Measurements from ENCODE around the gene TSPAN14. TPM values are rescaled to one million over a fixed set of nuclear protein-coding genes. Genes with fewer than 3 reads are reported as not detected.

Gene TSPAN14
- total RNA-seq, 2 donors from 2014 or later = 121 to 123 TPM

GRCh38 chr10:80484243-80484642 lies 30.1 kb downstream of the TSPAN14 start:
- H3K27me3 Mint-ChIP-seq (ENCODE audit: insufficient read depth) = no peaks in the 10 kb centered on the region
- H3K4me3 Mint-ChIP-seq = no peak overlapping the region
- DNase-seq = no peak
- H3K36me3 Mint-ChIP-seq (ENCODE audit: low read depth) = peaks cover 21% of the 10 kb centered on the region
- no peaks in the 10 kb centered on the region for H3K9me3 Mint-ChIP-seq
- H3K9ac ChIP-seq (ENCODE audit: extremely low read depth, low read length, poor library complexity, severe bottlenecking) = no peak overlapping the region
- H3K27ac ChIP-seq (ENCODE audit: low read depth, low read length) = no peak overlapping the region
- no peak for TF ChIP-seq CTCF (conservative IDR thresholded peaks at IDR 0.05)
- H3K9me3 ChIP-seq (ENCODE audit: control insufficient read depth, low read length) = no peaks in the 10 kb centered on the region
- 93 to 100% methylated on average over 1 to 6 of the region's 6 CpGs for WGBS, 2 experiments (ENCODE audit: insufficient coverage in 1 of 2, insufficient read length in 1 of 2)
- no peak overlapping the region for H3K4me3 ChIP-seq (ENCODE audit: low read length)
- peaks cover 6% of the 10 kb centered on the region for H3K4me1 ChIP-seq (ENCODE audit: control insufficient read depth, insufficient read depth, low read length)
- H3K36me3 ChIP-seq (ENCODE audit: control insufficient read depth, insufficient read depth, low read length) = peaks cover 16% of the 10 kb centered on the region
- no peak overlapping the region for H3K27ac Mint-ChIP-seq
- peaks cover 40% of the 10 kb centered on the region for H3K4me1 Mint-ChIP-seq
- no peaks in the 10 kb centered on the region for H3K27me3 ChIP-seq (ENCODE audit: control insufficient read depth, insufficient read depth, low read length, poor library complexity, severe bottlenecking)

GRCh38 chr10:80484676-80485075 lies 30.6 kb downstream of the TSPAN14 start:
- Histone ChIP-seq H3K4me1 (ENCODE audit: control insufficient read depth, insufficient read depth, low read length) (peaks cover 6% of the 10 kb centered on the region), H3K27me3 (ENCODE audit: control insufficient read depth, insufficient read depth, low read length, poor library complexity, severe bottlenecking) (no peaks in the 10 kb centered on the region), H3K27ac (ENCODE audit: low read depth, low read length) (no peak overlapping the region), H3K4me3 (ENCODE audit: low read length) (no peak overlapping the region), H3K9me3 (ENCODE audit: control insufficient read depth, low read length) (no peaks in the 10 kb centered on the region), H3K9ac (ENCODE audit: extremely low read depth, low read length, poor library complexity, severe bottlenecking) (no peak overlapping the region), H3K36me3 (ENCODE audit: control insufficient read depth, insufficient read depth, low read length) (peaks cover 20% of the 10 kb centered on the region)
- no peak for TF ChIP-seq CTCF (conservative IDR thresholded peaks at IDR 0.05)
- Mint-ChIP-seq H3K36me3 (ENCODE audit: low read depth) (peaks cover 25% of the 10 kb centered on the region), H3K27me3 (ENCODE audit: insufficient read depth) (no peaks in the 10 kb centered on the region), H3K9me3 (no peaks in the 10 kb centered on the region), H3K27ac (no peak overlapping the region), H3K4me3 (no peak overlapping the region), H3K4me1 (peaks cover 40% of the 10 kb centered on the region)
- no peak for DNase-seq

GRCh38 chr10:80485076-80485945 lies 31.2 kb downstream of the TSPAN14 start:
- H3K27me3 ChIP-seq (ENCODE audit: control insufficient read depth, insufficient read depth, low read length, poor library complexity, severe bottlenecking) = no peaks in the 10 kb centered on the region
- no peak overlapping the region for H3K4me3 Mint-ChIP-seq
- TF ChIP-seq CTCF (conservative IDR thresholded peaks at IDR 0.05) = no peak
- peaks cover 40% of the 10 kb centered on the region for H3K4me1 Mint-ChIP-seq
- H3K9me3 Mint-ChIP-seq = no peaks in the 10 kb centered on the region
- no peaks in the 10 kb centered on the region for H3K27me3 Mint-ChIP-seq (ENCODE audit: insufficient read depth)
- peaks cover 6% of the 10 kb centered on the region for H3K4me1 ChIP-seq (ENCODE audit: control insufficient read depth, insufficient read depth, low read length)
- peaks cover 26% of the 10 kb centered on the region for H3K36me3 ChIP-seq (ENCODE audit: control insufficient read depth, insufficient read depth, low read length)
- no peak for DNase-seq
- H3K9me3 ChIP-seq (ENCODE audit: control insufficient read depth, low read length) = no peaks in the 10 kb centered on the region
- no peak overlapping the region for H3K4me3 ChIP-seq (ENCODE audit: low read length)
- no peak overlapping the region for H3K27ac ChIP-seq (ENCODE audit: low read depth, low read length)
- WGBS, 2 experiments (ENCODE audit: insufficient coverage in 1 of 2, insufficient read length in 1 of 2) = 92 to 93% methylated on average over 7 to 9 of the region's 10 CpGs
- H3K36me3 Mint-ChIP-seq (ENCODE audit: low read depth) = peaks cover 27% of the 10 kb centered on the region
- H3K27ac Mint-ChIP-seq = peak overlapping the region; percentile 87
- no peak overlapping the region for H3K9ac ChIP-seq (ENCODE audit: extremely low read depth, low read length, poor library complexity, severe bottlenecking)
